Measurements from ENCODE around the gene ANAPC5. TPM values are rescaled to one million over a fixed set of nuclear protein-coding genes. Genes with fewer than 3 reads are reported as not detected.

ANAPC5 gene
- total and polyA plus RNA-seq, 2 donors (not counting 1 experiment from before 2014, with no cell fraction given), result 113 to 149 TPM

DNA sequence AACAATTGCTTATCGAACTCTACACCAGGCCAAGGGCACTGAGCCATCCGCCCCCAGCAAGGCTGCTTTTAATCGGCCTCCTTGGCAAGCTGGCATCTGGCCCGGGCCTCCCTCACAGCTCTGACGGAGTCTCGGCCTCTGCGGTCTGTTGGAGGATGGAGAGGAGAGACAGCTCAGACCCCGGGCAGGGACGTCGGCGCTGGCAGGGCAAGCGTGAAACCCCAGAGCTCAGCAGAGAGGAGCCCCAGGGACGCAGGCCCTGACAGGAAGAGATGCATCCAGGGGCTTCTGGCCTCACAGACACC is 73.2 kb downstream of the ANAPC5 start:
- Histone ChIP-seq H2AFZ (ENCODE audit: low read length) (no peak overlapping the region), H3K4me2 (ENCODE audit: extremely low read depth, insufficient read depth, low read length) (peak overlapping the region; percentile 56)

GRCh38 chr12:121278169-121279070 is 73.8 kb downstream of the ANAPC5 start:
- no peak for DNase-seq (ENCODE audit: low read depth in 2 of 2)
- Histone ChIP-seq H2AFZ (ENCODE audit: low read length) (no peak overlapping the region), H3K36me3 (ENCODE audit: control insufficient read depth, insufficient read depth, low read length) (peaks cover 1% of the 10 kb centered on the region), H3K9me3 (ENCODE audit: control insufficient read depth, insufficient read depth, low read depth, low read length) (no peaks in the 10 kb centered on the region), H3K4me2 (ENCODE audit: extremely low read depth, insufficient read depth, low read length) (no peak overlapping the region), H3K4me3 (replicated peaks in 1 of 4; ENCODE audit: control extremely low read depth in 1 of 4, insufficient read depth in 1 of 4, low read depth in 3 of 4, low read length in 4 of 4) (no peak overlapping the region), H4K20me1 (ENCODE audit: control insufficient read depth, extremely low read depth, insufficient read depth, low read length) (no peaks in the 10 kb centered on the region), H3K9ac (ENCODE audit: insufficient read depth, low read length) (no peak overlapping the region), H3K79me2 (ENCODE audit: control insufficient read depth, insufficient read depth, low read length) (peaks cover 1% of the 10 kb centered on the region), H3K4me1 (ENCODE audit: control insufficient read depth, extremely low read depth, insufficient read depth, low read length) (peaks cover 7% of the 10 kb centered on the region), H3K27me3 (ENCODE audit: control insufficient read depth, insufficient read depth, low read length) (no peaks in the 10 kb centered on the region), H3K27ac (ENCODE audit: insufficient read depth, low read length) (no peak overlapping the region)
- TF ChIP-seq EZH2 (IDR thresholded peaks at IDR 0.05; ENCODE audit: low read length, missing control alignments) (no peak), CTCF (conservative IDR thresholded peaks at IDR 0.05 in 1 of 2, IDR thresholded peaks at IDR 0.05 in 1 of 2; ENCODE audit: low read depth in 1 of 2, low read length in 2 of 2) (no peak)

More for the DNA sequence above, 73.2 kb downstream of the ANAPC5 start:
- Histone ChIP-seq H3K79me2 (ENCODE audit: control insufficient read depth, insufficient read depth, low read length) (peaks cover 4% of the 10 kb centered on the region), H3K4me3 (replicated peaks in 1 of 4; ENCODE audit: control extremely low read depth in 1 of 4, insufficient read depth in 1 of 4, low read depth in 3 of 4, low read length in 4 of 4) (no peak overlapping the region), H3K27ac (ENCODE audit: insufficient read depth, low read length) (peak overlapping the region; percentile 34), H3K27me3 (ENCODE audit: control insufficient read depth, insufficient read depth, low read length) (no peaks in the 10 kb centered on the region), H3K36me3 (ENCODE audit: control insufficient read depth, insufficient read depth, low read length) (peaks cover 1% of the 10 kb centered on the region), H3K4me1 (ENCODE audit: control insufficient read depth, extremely low read depth, insufficient read depth, low read length) (peaks cover 10% of the 10 kb centered on the region), H4K20me1 (ENCODE audit: control insufficient read depth, extremely low read depth, insufficient read depth, low read length) (no peaks in the 10 kb centered on the region), H3K9ac (ENCODE audit: insufficient read depth, low read length) (no peak overlapping the region), H3K9me3 (ENCODE audit: control insufficient read depth, insufficient read depth, low read depth, low read length) (no peaks in the 10 kb centered on the region)
- TF ChIP-seq EZH2 (IDR thresholded peaks at IDR 0.05; ENCODE audit: low read length, missing control alignments) (no peak), CTCF (conservative IDR thresholded peaks at IDR 0.05 in 1 of 2, IDR thresholded peaks at IDR 0.05 in 1 of 2; ENCODE audit: low read depth in 1 of 2, low read length in 2 of 2) (no peak)
- peak; percentile 53 to 56 for DNase-seq (ENCODE audit: low read depth in 2 of 2)

GRCh38 chr12:121277374-121277759 is 74.8 kb downstream of the ANAPC5 start:
- peaks cover 1% of the 10 kb centered on the region for H3K79me2 ChIP-seq (ENCODE audit: control insufficient read depth, insufficient read depth, low read length)
- peaks cover 7% of the 10 kb centered on the region for H3K4me1 ChIP-seq (ENCODE audit: control insufficient read depth, extremely low read depth, insufficient read depth, low read length)
- no peaks in the 10 kb centered on the region for H3K36me3 ChIP-seq (ENCODE audit: control insufficient read depth, insufficient read depth, low read length)
- H3K27me3 ChIP-seq (ENCODE audit: control insufficient read depth, insufficient read depth, low read length), result no peaks in the 10 kb centered on the region
- H3K9me3 ChIP-seq (ENCODE audit: control insufficient read depth, insufficient read depth, low read depth, low read length), result no peaks in the 10 kb centered on the region
- H2AFZ ChIP-seq (ENCODE audit: low read length), result no peak overlapping the region
- H3K9ac ChIP-seq (ENCODE audit: insufficient read depth, low read length), result no peak overlapping the region
- no peak overlapping the region for H3K4me2 ChIP-seq (ENCODE audit: extremely low read depth, insufficient read depth, low read length)
- H3K27ac ChIP-seq (ENCODE audit: insufficient read depth, low read length), result no peak overlapping the region
- H4K20me1 ChIP-seq (ENCODE audit: control insufficient read depth, extremely low read depth, insufficient read depth, low read length), result no peaks in the 10 kb centered on the region
- no peak overlapping the region for H3K4me3 ChIP-seq (replicated peaks in 1 of 4; ENCODE audit: control extremely low read depth in 1 of 4, insufficient read depth in 1 of 4, low read depth in 3 of 4, low read length in 4 of 4)
- TF ChIP-seq EZH2 (IDR thresholded peaks at IDR 0.05; ENCODE audit: low read length, missing control alignments), result no peak
- TF ChIP-seq CTCF (conservative IDR thresholded peaks at IDR 0.05 in 1 of 2, IDR thresholded peaks at IDR 0.05 in 1 of 2; ENCODE audit: low read depth in 1 of 2, low read length in 2 of 2), result no peak
- DNase-seq (ENCODE audit: low read depth in 2 of 2), result no peak
